ENCODE data around the gene OR10G2. TPM values are rescaled to one million over a fixed set of nuclear protein-coding genes. Genes with fewer than 3 reads are reported as not detected.
"Not testable (repeated sequence)": the region's sequence is repeated elsewhere in the genome, so short reads cannot be mapped to it uniquely, and the experiment has no call there.

OR10G2 gene
- total RNA-seq, 1 experiment from 2014 or later: not detected

- Histone ChIP-seq H3K4me2 (ENCODE audit: low read length) (no peak overlapping the region), H3K9me2 (ENCODE audit: insufficient read depth) (no peaks in the 10 kb centered on the region), H3K27ac (ENCODE audit: low read depth, low read length) (no peak overlapping the region), H3K79me2 (ENCODE audit: insufficient read depth, low read length) (no peaks in the 10 kb centered on the region), H4K20me1 (ENCODE audit: insufficient read depth) (no peaks in the 10 kb centered on the region), H2AFZ (ENCODE audit: low read depth, low read length, poor library complexity, severe bottlenecking) (no peak overlapping the region), H3K4me1 (ENCODE audit: control insufficient read depth in 1 of 2, insufficient read depth in 2 of 2, low read length in 2 of 2) (no peaks in the 10 kb centered on the region), H3K36me3 (ENCODE audit: control insufficient read depth in 1 of 2, insufficient read depth in 2 of 2, low read length in 2 of 2) (no peaks in the 10 kb centered on the region), H3K4me3 (replicated peaks in 1 of 2; ENCODE audit: low read depth in 1 of 2, low read length in 2 of 2) (no peak overlapping the region), H3K9me3 (ENCODE audit: control insufficient read depth in 1 of 2, insufficient read depth in 1 of 2, low read depth in 1 of 2, low read length in 2 of 2) (no peaks in the 10 kb centered on the region), H3K9ac (ENCODE audit: low read length) (no peak overlapping the region), H3K27me3 (ENCODE audit: insufficient read depth, low read length) (peaks cover 18% of the 10 kb centered on the region)
- no TSS peak for BruUV-seq (replicated peaks)
- DNase-seq (ENCODE audit: low read depth, low spot score) (no peak), ATAC-seq (no peak)
- POLR2A ChIA-PET: no interaction called here
- CTCF ChIA-PET: no interaction called here
- RAD21 ChIA-PET (ENCODE audit: low non-redundant PET in 1 of 2, low total read pairs in 2 of 2, uncharacterized antibody in 2 of 2, unreplicated experiment in 2 of 2): no interaction called here
- intact Hi-C loops (cut with micrococcal nuclease): no loop called here
- TF ChIP-seq POLR2AphosphoS5 (IDR thresholded peaks at IDR 0.05; ENCODE audit: low read depth, low read length) (no peak), TCF7L2 (IDR thresholded peaks at IDR 0.05; ENCODE audit: borderline replicate concordance, extremely low read depth, insufficient read depth, insufficient read length) (no peak)
Observed at GRCh38 chr14:21612324-21612723, 22.4 kb downstream of the OR10G2 start.

GRCh38 chr14:21602181-21602580 lies 32.6 kb downstream of the OR10G2 start:
- ATAC-seq; H3K4me3 ChIP-seq (replicated peaks in 1 of 2; ENCODE audit: low read depth in 1 of 2, low read length in 2 of 2); POLR2A ChIA-PET; BruUV-seq (replicated peaks); H3K4me1 ChIP-seq (ENCODE audit: control insufficient read depth in 1 of 2, insufficient read depth in 2 of 2, low read length in 2 of 2); H3K9me2 ChIP-seq (ENCODE audit: insufficient read depth); H3K4me2 ChIP-seq (ENCODE audit: low read length); H3K9ac ChIP-seq (ENCODE audit: low read length); CTCF ChIA-PET; H3K27ac ChIP-seq (ENCODE audit: low read depth, low read length); DNase-seq (ENCODE audit: low read depth, low spot score); H4K20me1 ChIP-seq (ENCODE audit: insufficient read depth); H2AFZ ChIP-seq (ENCODE audit: low read depth, low read length, poor library complexity, severe bottlenecking); intact Hi-C loops (cut with micrococcal nuclease); H3K79me2 ChIP-seq (ENCODE audit: insufficient read depth, low read length); RAD21 ChIA-PET (ENCODE audit: low non-redundant PET in 1 of 2, low total read pairs in 2 of 2, uncharacterized antibody in 2 of 2, unreplicated experiment in 2 of 2); H3K9me3 ChIP-seq (ENCODE audit: control insufficient read depth in 1 of 2, insufficient read depth in 1 of 2, low read depth in 1 of 2, low read length in 2 of 2); H3K36me3 ChIP-seq (ENCODE audit: control insufficient read depth in 1 of 2, insufficient read depth in 2 of 2, low read length in 2 of 2); H3K27me3 ChIP-seq (ENCODE audit: insufficient read depth, low read length): not testable (repeated sequence)

DNA sequence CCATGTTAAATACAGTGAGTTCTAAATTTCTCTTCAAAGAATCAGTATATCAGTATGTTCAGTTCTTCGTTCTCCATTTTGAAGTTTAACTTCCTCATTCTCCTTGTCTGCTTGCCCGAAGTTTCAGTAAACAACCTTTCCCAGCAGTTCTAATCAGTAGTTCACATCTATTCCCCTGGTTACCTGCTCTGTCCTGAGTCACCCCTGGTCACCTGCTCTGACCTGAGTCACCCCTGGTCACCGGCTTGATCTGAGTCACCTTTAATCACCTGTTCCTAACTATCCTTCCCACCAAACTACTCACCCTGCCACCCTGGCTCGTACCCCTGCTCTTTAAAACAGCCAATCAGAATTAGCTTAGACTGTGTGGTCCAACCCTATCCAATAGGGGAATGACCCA lies 45.4 kb downstream of the OR10G2 start:
- Histone ChIP-seq H4K20me1 (ENCODE audit: insufficient read depth) (no peaks in the 10 kb centered on the region), H3K27ac (ENCODE audit: low read depth, low read length) (no peak overlapping the region), H3K9ac (ENCODE audit: low read length) (no peak overlapping the region), H2AFZ (ENCODE audit: low read depth, low read length, poor library complexity, severe bottlenecking) (no peak overlapping the region), H3K27me3 (ENCODE audit: insufficient read depth, low read length) (peaks cover 5% of the 10 kb centered on the region; the same call in 1 of the 2 replicates), H3K36me3 (ENCODE audit: control insufficient read depth in 1 of 2, insufficient read depth in 2 of 2, low read length in 2 of 2) (no peaks in the 10 kb centered on the region), H3K4me3 (replicated peaks in 1 of 2; ENCODE audit: low read depth in 1 of 2, low read length in 2 of 2) (no peak overlapping the region), H3K4me1 (ENCODE audit: control insufficient read depth in 1 of 2, insufficient read depth in 2 of 2, low read length in 2 of 2) (no peaks in the 10 kb centered on the region), H3K9me2 (ENCODE audit: insufficient read depth) (no peaks in the 10 kb centered on the region), H3K4me2 (ENCODE audit: low read length) (no peak overlapping the region), H3K9me3 (ENCODE audit: control insufficient read depth in 1 of 2, insufficient read depth in 1 of 2, low read depth in 1 of 2, low read length in 2 of 2) (peaks cover 0 to 10% of the 10 kb centered on the region in 2 experiments; a peak in 1 of 4 replicates), H3K79me2 (ENCODE audit: insufficient read depth, low read length) (no peaks in the 10 kb centered on the region)
- intact Hi-C loops (cut with micrococcal nuclease): no loop called here
- ChIA-PET POLR2A (no interaction called here), CTCF (no interaction called here), RAD21 (ENCODE audit: low non-redundant PET in 1 of 2, low total read pairs in 2 of 2, uncharacterized antibody in 2 of 2, unreplicated experiment in 2 of 2) (no interaction called here)
- ATAC-seq: no peak
- TF ChIP-seq SIN3A (IDR thresholded peaks at IDR 0.05; ENCODE audit: low read depth) (no peak), CEBPB (IDR thresholded peaks at IDR 0.05; ENCODE audit: low read depth) (no peak), RAD21 (IDR thresholded peaks at IDR 0.05; ENCODE audit: low read depth) (no peak), SP1 (IDR thresholded peaks at IDR 0.05; ENCODE audit: low read depth) (no peak), FOSL1 (IDR thresholded peaks at IDR 0.05; ENCODE audit: low read depth) (no peak)
- TF ChIP-seq, protein P1, sequence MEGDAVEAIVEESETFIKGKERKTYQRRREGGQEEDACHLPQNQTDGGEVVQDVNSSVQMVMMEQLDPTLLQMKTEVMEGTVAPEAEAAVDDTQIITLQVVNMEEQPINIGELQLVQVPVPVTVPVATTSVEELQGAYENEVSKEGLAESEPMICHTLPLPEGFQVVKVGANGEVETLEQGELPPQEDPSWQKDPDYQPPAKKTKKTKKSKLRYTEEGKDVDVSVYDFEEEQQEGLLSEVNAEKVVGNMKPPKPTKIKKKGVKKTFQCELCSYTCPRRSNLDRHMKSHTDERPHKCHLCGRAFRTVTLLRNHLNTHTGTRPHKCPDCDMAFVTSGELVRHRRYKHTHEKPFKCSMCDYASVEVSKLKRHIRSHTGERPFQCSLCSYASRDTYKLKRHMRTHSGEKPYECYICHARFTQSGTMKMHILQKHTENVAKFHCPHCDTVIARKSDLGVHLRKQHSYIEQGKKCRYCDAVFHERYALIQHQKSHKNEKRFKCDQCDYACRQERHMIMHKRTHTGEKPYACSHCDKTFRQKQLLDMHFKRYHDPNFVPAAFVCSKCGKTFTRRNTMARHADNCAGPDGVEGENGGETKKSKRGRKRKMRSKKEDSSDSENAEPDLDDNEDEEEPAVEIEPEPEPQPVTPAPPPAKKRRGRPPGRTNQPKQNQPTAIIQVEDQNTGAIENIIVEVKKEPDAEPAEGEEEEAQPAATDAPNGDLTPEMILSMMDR (IDR thresholded peaks at IDR 0.05 in 2 of 3, conservative IDR thresholded peaks at IDR 0.05 in 1 of 3; ENCODE audit: borderline replicate concordance in 1 of 3, insufficient read depth in 1 of 3, low read depth in 2 of 3, low read length in 2 of 3): no peak
- no TSS peak for BruUV-seq (replicated peaks)
- DNase-seq (ENCODE audit: low read depth, low spot score): no peak
